ENCODE data around the gene OR2T35. TPM values are rescaled to one million over a fixed set of nuclear protein-coding genes. Genes with fewer than 3 reads are reported as not detected.
"Not testable (repeated sequence)": the region's sequence is repeated elsewhere in the genome, so short reads cannot be mapped to it uniquely, and the experiment has no call there.

The OR2T35 gene, protein sequence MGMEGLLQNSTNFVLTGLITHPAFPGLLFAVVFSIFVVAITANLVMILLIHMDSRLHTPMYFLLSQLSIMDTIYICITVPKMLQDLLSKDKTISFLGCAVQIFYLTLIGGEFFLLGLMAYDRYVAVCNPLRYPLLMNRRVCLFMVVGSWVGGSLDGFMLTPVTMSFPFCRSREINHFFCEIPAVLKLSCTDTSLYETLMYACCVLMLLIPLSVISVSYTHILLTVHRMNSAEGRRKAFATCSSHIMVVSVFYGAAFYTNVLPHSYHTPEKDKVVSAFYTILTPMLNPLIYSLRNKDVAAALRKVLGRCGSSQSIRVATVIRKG
- not detected for total RNA-seq

DNA sequence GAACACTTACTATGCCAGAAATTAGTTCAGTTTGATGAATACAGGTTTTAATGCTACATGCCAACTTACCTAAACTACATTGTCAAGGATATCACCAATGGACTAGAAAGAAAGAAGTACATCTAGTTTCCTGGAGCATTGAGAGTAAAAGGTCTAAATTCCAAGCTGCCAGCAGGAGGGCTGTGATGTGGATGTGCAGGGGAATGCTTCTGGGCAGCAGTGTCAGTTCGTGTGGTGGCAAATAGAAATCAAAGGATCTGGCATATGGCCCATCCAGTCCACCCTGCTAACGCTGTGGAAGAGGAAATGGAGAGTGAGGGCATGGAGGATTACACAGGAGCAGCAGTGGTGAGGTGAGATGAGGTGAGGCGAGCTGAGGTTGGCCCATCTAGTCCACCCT lies at the start of gene OR2T35:
OR2T35 (minus strand) TSS at position 101 of the 400 bp plus-strand sequence. CDS start 6,020 bp downstream, outside the sequence.
- H3K9me3 ChIP-seq; H3K27me3 ChIP-seq; H3K4me3 ChIP-seq; DNase-seq (ENCODE audit: low spot score in 2 of 2); H3K27ac ChIP-seq; H3K4me1 ChIP-seq; H3K36me3 ChIP-seq: not testable (repeated sequence)
- 53 to 56% methylated on average over 3 of the region's 3 CpGs for WGBS, 2 donors

GRCh38 chr1:248691567-248692155 lies 46.6 kb upstream of the OR2T35 start:
- H3K27ac ChIP-seq = no peak overlapping the region
- H3K4me1 ChIP-seq = no peaks in the 10 kb centered on the region
- H3K36me3 ChIP-seq = no peaks in the 10 kb centered on the region
- DNase-seq (ENCODE audit: low spot score in 2 of 2) = no peak
- peaks cover 0 to 11% (median 0%) of the 10 kb centered on the region in 4 donors for H3K9me3 ChIP-seq
- no peak for TF ChIP-seq POLR2A (IDR thresholded peaks at IDR 0.05)
- TF ChIP-seq CTCF (IDR thresholded peaks at IDR 0.05) = no peak
- no peak for TF ChIP-seq EP300 (IDR thresholded peaks at IDR 0.05)
- 75 to 85% methylated on average over 39 to 44 of the region's 51 CpGs for WGBS, 2 donors
- no peak overlapping the region for H3K4me3 ChIP-seq
- H3K27me3 ChIP-seq = no peaks in the 10 kb centered on the region

- WGBS, 2 donors = 89 to 90% methylated on average over 4 of the region's 4 CpGs
- H3K4me1 ChIP-seq = no peaks in the 10 kb centered on the region
- no peak for DNase-seq (ENCODE audit: low spot score in 2 of 2)
- no peak for TF ChIP-seq POLR2A (IDR thresholded peaks at IDR 0.05)
- TF ChIP-seq EP300 (IDR thresholded peaks at IDR 0.05) = no peak
- no peak for TF ChIP-seq CTCF (IDR thresholded peaks at IDR 0.05)
- H3K36me3 ChIP-seq = no peaks in the 10 kb centered on the region
- H3K4me3 ChIP-seq = no peak overlapping the region
- no peak overlapping the region for H3K27ac ChIP-seq
- no peaks in the 10 kb centered on the region for H3K27me3 ChIP-seq
- peaks cover 0 to 11% (median 0%) of the 10 kb centered on the region in 4 donors for H3K9me3 ChIP-seq
Measured at GRCh38 chr1:248688527-248689298, 43.6 kb upstream of the OR2T35 start.

DNA sequence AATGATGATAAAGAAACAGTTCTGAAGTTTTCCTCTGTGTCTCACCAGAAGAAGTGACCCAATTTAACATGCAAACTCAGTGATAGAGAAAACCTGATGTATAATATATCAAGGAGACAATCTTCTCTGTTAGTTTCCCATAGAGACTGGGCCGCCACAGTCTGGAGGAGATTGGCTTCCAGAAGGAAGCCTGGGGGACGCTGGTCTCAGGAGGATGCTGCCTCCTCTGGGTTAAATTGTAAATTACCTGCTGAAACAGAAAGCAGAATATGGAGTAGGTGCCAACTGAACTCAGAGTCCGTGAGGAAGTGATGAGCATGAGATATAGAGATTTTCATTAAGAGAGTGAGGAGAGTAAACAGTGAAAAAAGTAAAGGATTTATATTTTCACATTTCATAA lies 41.7 kb upstream of the OR2T35 start:
- no peaks in the 10 kb centered on the region for H3K4me1 ChIP-seq
- no peak overlapping the region for H3K4me3 ChIP-seq
- H3K9me3 ChIP-seq = peaks cover 0 to 8% (median 0%) of the 10 kb centered on the region in 4 donors
- no peaks in the 10 kb centered on the region for H3K36me3 ChIP-seq
- no peaks in the 10 kb centered on the region for H3K27me3 ChIP-seq
- H3K27ac ChIP-seq = no peak overlapping the region
- 41 to 42% methylated on average over 3 of the region's 3 CpGs for WGBS, 2 donors
- no peak for TF ChIP-seq POLR2A (IDR thresholded peaks at IDR 0.05)
- no peak for TF ChIP-seq EP300 (IDR thresholded peaks at IDR 0.05)
- no peak for TF ChIP-seq CTCF (IDR thresholded peaks at IDR 0.05)
- DNase-seq (ENCODE audit: low spot score in 2 of 2) = no peak

GRCh38 chr1:248681651-248682050 lies 36.6 kb upstream of the OR2T35 start:
- no peaks in the 10 kb centered on the region for H3K36me3 ChIP-seq
- no peaks in the 10 kb centered on the region for H3K27me3 ChIP-seq
- TF ChIP-seq CTCF (IDR thresholded peaks at IDR 0.05) = no peak
- no peak for TF ChIP-seq POLR2A (IDR thresholded peaks at IDR 0.05)
- no peak for TF ChIP-seq EP300 (IDR thresholded peaks at IDR 0.05)
- no peak for DNase-seq (ENCODE audit: low spot score in 2 of 2)
- no peak overlapping the region for H3K27ac ChIP-seq
- H3K4me1 ChIP-seq = no peaks in the 10 kb centered on the region
- H3K4me3 ChIP-seq = no peak overlapping the region
- WGBS, 2 donors = 84 to 88% methylated on average over 8 of the region's 8 CpGs
- no peaks in the 10 kb centered on the region for H3K9me3 ChIP-seq
